Stomach (tissue), 9 donors: ENCODE measurements around the gene PCED1B. TPM values are rescaled to one million over a fixed set of nuclear protein-coding genes. Genes with fewer than 3 reads are reported as not detected.

Source experiments
- DNase-seq, 2 donors: peaks; one replicate each; pipeline versions ENCODE4 v3.0.0 to v3.0.0-alpha.2; 2013 to 2019
- H3K27ac ChIP-seq, 5 donors: fragments of 200-600 bp in 4 of 5; sonication (generic) in 4 of 5; one replicate each; pipeline ENCODE4 v1.5.1; 2013 to 2019; ENCODE audit warnings: mild to moderate bottlenecking in 1 of 5, moderate library complexity in 1 of 5
- H3K27me3 ChIP-seq, 3 donors: fragments of 200-600 bp; sonication (generic); one replicate each; pipeline ENCODE4 v1.5.1; 2017 to 2019; ENCODE audit warnings: mixed run types in 1 of 3
- H3K36me3 ChIP-seq, 4 donors: fragments of 200-600 bp; sonication (generic); 1 replicate in 3 of 4; 2 replicates in 1 of 4; pipeline ENCODE4 v1.5.1; 2016 to 2019
- H3K4me1 ChIP-seq, 4 donors: fragments of 200-600 bp; sonication (generic); one replicate each; pipeline ENCODE4 v1.5.1; 2016 to 2019
- H3K4me3 ChIP-seq, 4 donors: fragments of 200-600 bp; sonication (generic) in 3 of 4; one replicate each; pipeline ENCODE4 v1.5.1; 2016 to 2019; ENCODE audit warnings: mild to moderate bottlenecking in 1 of 4
- H3K9me3 ChIP-seq, 4 donors: fragments of 200-600 bp; sonication (generic); one replicate each; pipeline ENCODE4 v1.5.1; 2016 to 2019
- CTCF ChIP-seq, 7 experiments: fragments of 450-650 bp in 4 of 7; fragments of 200-600 bp in 3 of 7; sonication (generic) in 3 of 7; IDR thresholded peaks; one replicate each; pipeline ENCODE4 v1.5.1; 2016 to 2019; ENCODE audit warnings: antibody characterized with exemption in 7 of 7, control low read depth in 2 of 7, mild to moderate bottlenecking in 1 of 7
- EP300 ChIP-seq: sonication (generic); formaldehyde crosslinking; IDR thresholded peaks from one replicate; pipeline ENCODE4 v1.6.1; 2017; ENCODE audit warnings: antibody characterized with exemption
- POLR2A ChIP-seq, 4 donors: fragments of 450-650 bp; IDR thresholded peaks; one replicate each; pipeline ENCODE4 v1.6.1; 2016; ENCODE audit warnings: antibody characterized with exemption in 4 of 4, control low read depth in 2 of 4, mild to moderate bottlenecking in 1 of 4, moderate library complexity in 1 of 4
- POLR2AphosphoS5 ChIP-seq, 3 donors: sonication (generic); formaldehyde crosslinking; IDR thresholded peaks; one replicate each; pipeline ENCODE4 v1.6.1; 2016; ENCODE audit warnings: antibody characterized with exemption in 3 of 3
- WGBS, 5 donors: extraction: QIAGEN DNeasy Blood & Tissue Kit in 3 of 5; methylation state at CpG; one replicate each; pipeline versions ENCODE4 v1.1.5 to v1.1.7; 2013 to 2018; 5-methylcytosine and 5-hydroxymethylcytosine counted together
- intact Hi-C: fragments of 100-400 bp; cut with DNase I; formaldehyde crosslinking; loops from one replicate; pipeline ENCODE4 v1.15.1; 2023; ENCODE audit warnings: low total_unique reads
- polyA plus RNA-seq, 3 donors: library from polyadenylated mRNA; stranded (reverse); fragments of 200-250 nt; gene quantifications; one replicate each; pipeline ENCODE4 v1.2.3, GENCODE V29; 2013
- total RNA-seq, 5 donors: library from RNA; depleted of rRNA; stranded (reverse); fragments of >200 nt; gene quantifications; one replicate each; pipeline versions ENCODE4 v1.1.0 to v1.2.3, GENCODE V29; 2014 to 2016
- donor health status: healthy with polysubstance abuse.
- donor health status: Bipolar disorder and iron deficiency.
- donor health status: healthy.

PCED1B gene
- total and polyA plus RNA-seq, 8 donors, result 0.73 to 7.6 (median 2.4) TPM; not detected in 1

GRCh38 chr12:47247418-47247817 lies 168.0 kb downstream of the PCED1B start:
- intact Hi-C loops, result no loop called here
- H3K36me3 ChIP-seq, result no peaks in the 10 kb centered on the region
- no peak overlapping the region for H3K4me3 ChIP-seq
- H3K27ac ChIP-seq, result no peak overlapping the region
- WGBS, 5 donors, result 23 to 47% (median 24%) methylated on average over 1 of the region's 1 CpG
- peaks cover 0 to 6% (median 2%) of the 10 kb centered on the region in 4 donors for H3K4me1 ChIP-seq
- no peaks in the 10 kb centered on the region for H3K27me3 ChIP-seq
- peak in 1 of 2 donors; percentile 83 for DNase-seq
- TF ChIP-seq POLR2A (IDR thresholded peaks at IDR 0.05), result no peak
- TF ChIP-seq CTCF (IDR thresholded peaks at IDR 0.05), result no peak
- TF ChIP-seq EP300, result no peak
- TF ChIP-seq POLR2AphosphoS5 (IDR thresholded peaks at IDR 0.05), result no peak
- H3K9me3 ChIP-seq, result no peaks in the 10 kb centered on the region

GRCh38 chr12:47249082-47249481 lies 169.7 kb downstream of the PCED1B start:
- H3K27ac ChIP-seq, result no peak overlapping the region
- no peak overlapping the region for H3K4me3 ChIP-seq
- intact Hi-C loops, result no loop called here
- DNase-seq, result no peak
- H3K4me1 ChIP-seq, result peaks cover 0 to 6% (median 2%) of the 10 kb centered on the region in 4 donors
- 53 to 74% (median 59%) methylated on average over 4 of the region's 4 CpGs for WGBS, 5 donors
- TF ChIP-seq CTCF (IDR thresholded peaks at IDR 0.05) (no peak), EP300 (no peak), POLR2AphosphoS5 (IDR thresholded peaks at IDR 0.05) (no peak), POLR2A (IDR thresholded peaks at IDR 0.05) (no peak)
- H3K9me3 ChIP-seq, result no peaks in the 10 kb centered on the region
- no peaks in the 10 kb centered on the region for H3K27me3 ChIP-seq
- no peaks in the 10 kb centered on the region for H3K36me3 ChIP-seq

- 50 to 67% (median 62%) methylated on average over 7 of the region's 7 CpGs for WGBS, 5 donors
- Histone ChIP-seq H3K9me3 (no peaks in the 10 kb centered on the region), H3K27ac (no peak overlapping the region), H3K27me3 (no peaks in the 10 kb centered on the region), H3K36me3 (no peaks in the 10 kb centered on the region), H3K4me3 (no peak overlapping the region), H3K4me1 (peaks cover 0 to 6% (median 2%) of the 10 kb centered on the region in 4 donors)
- no peak for DNase-seq
- intact Hi-C loops, result no loop called here
- TF ChIP-seq POLR2AphosphoS5 (IDR thresholded peaks at IDR 0.05) (no peak), EP300 (no peak), CTCF (IDR thresholded peaks at IDR 0.05) (no peak), POLR2A (IDR thresholded peaks at IDR 0.05) (no peak)
Measured at GRCh38 chr12:47249719-47250357, 170.4 kb downstream of the PCED1B start.

DNA sequence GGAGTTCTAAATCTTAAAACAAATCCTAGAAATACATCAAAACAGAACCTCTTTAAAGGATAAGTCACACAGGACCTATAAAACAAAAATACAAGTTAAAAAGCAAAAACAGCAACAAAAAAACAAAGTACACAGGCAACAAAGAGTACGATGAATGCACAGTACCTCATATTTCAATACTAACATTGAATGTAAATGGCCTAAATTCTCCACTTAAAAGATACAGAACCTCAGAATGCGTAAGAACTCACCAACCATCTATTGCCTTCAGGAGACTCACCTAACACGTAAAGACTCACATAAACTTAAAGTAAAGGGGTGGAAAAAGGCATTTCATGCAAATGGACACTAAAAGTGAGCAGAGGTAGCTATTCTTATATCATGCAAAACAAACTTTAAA lies 172.5 kb downstream of the PCED1B start:
- 77 to 97% (median 84%) methylated on average over 3 of the region's 3 CpGs for WGBS, 5 donors
- H3K4me3 ChIP-seq, result no peak overlapping the region

More for the DNA sequence above, 172.5 kb downstream of the PCED1B start:
- no peaks in the 10 kb centered on the region for H3K36me3 ChIP-seq
- peaks cover 0 to 6% (median 2%) of the 10 kb centered on the region in 4 donors for H3K4me1 ChIP-seq
- H3K27ac ChIP-seq, result no peak overlapping the region
- no peaks in the 10 kb centered on the region for H3K27me3 ChIP-seq
- no peak for TF ChIP-seq CTCF (IDR thresholded peaks at IDR 0.05)
- no peak for TF ChIP-seq POLR2AphosphoS5 (IDR thresholded peaks at IDR 0.05)
- no peak for TF ChIP-seq EP300
- no peak for TF ChIP-seq POLR2A (IDR thresholded peaks at IDR 0.05)
- H3K9me3 ChIP-seq, result no peaks in the 10 kb centered on the region
- intact Hi-C loops, result no loop called here
- DNase-seq, result no peak
